ENCODE results near the gene VSTM2L.

DNA sequence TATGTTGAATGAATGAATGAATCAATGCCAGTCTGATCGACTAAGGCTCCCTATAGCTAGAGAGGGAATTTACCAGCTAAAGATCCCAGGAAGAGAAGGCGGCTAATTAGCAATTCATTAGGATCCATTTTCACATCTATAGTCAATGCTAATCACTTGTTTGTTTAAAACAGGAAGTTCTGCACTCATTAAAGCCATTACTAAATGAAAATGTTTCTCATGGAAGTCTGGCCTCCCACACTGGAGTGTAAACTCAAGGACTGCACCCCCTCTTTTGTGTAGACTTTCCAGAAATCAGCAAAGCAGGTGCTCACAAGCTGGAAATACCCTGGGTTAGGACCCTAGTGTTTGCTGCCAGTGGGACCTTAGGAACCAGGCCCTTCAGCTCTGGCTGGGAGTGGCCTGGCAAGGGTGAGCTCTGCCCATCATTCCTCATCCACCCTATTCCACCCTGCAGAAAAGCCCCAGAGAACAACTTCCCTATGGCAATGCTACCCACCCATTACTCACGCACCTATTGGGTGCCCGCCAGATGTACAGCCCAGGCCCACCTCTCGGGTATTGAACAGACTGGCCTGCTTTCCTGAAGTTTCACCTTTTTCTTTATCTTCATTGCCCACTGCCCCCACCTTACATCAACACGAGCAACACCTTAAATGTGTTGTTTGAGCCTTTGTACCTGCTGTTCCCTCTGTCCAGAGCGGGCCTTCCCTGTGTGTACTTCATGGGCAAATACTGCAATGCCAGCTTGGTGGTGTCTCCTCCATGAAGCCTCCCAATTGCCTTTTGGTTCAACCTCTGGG lies 69.5 kb downstream of the VSTM2L start:
- no peak for TF ChIP-seq EZH2 (IDR thresholded peaks at IDR 0.05; ENCODE audit: borderline replicate concordance, low read length)
- TF ChIP-seq, protein P1, sequence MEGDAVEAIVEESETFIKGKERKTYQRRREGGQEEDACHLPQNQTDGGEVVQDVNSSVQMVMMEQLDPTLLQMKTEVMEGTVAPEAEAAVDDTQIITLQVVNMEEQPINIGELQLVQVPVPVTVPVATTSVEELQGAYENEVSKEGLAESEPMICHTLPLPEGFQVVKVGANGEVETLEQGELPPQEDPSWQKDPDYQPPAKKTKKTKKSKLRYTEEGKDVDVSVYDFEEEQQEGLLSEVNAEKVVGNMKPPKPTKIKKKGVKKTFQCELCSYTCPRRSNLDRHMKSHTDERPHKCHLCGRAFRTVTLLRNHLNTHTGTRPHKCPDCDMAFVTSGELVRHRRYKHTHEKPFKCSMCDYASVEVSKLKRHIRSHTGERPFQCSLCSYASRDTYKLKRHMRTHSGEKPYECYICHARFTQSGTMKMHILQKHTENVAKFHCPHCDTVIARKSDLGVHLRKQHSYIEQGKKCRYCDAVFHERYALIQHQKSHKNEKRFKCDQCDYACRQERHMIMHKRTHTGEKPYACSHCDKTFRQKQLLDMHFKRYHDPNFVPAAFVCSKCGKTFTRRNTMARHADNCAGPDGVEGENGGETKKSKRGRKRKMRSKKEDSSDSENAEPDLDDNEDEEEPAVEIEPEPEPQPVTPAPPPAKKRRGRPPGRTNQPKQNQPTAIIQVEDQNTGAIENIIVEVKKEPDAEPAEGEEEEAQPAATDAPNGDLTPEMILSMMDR (IDR thresholded peaks at IDR 0.05; ENCODE audit: low read length), result no peak

Measured in OCI-LY1 (cell line).